ENCODE data around the gene PSMD8. TPM values are rescaled to one million over a fixed set of nuclear protein-coding genes. Genes with fewer than 3 reads are reported as not detected.

Gene PSMD8
- total RNA-seq, 1 experiment from 2014 or later: 195 TPM

GRCh38 chr19:38383743-38384142, 9.4 kb downstream of the PSMD8 start:
- peaks cover 3 to 20% of the 10 kb centered on the region in 2 experiments for H3K4me1 ChIP-seq (ENCODE audit: control insufficient read depth in 1 of 2, insufficient read depth in 2 of 2, low read length in 2 of 2)
- no peaks in the 10 kb centered on the region for H3K9me2 ChIP-seq (ENCODE audit: insufficient read depth)
- H3K9me3 ChIP-seq (ENCODE audit: control insufficient read depth in 1 of 2, insufficient read depth in 1 of 2, low read depth in 1 of 2, low read length in 2 of 2): no peaks in the 10 kb centered on the region
- H4K20me1 ChIP-seq (ENCODE audit: insufficient read depth): no peaks in the 10 kb centered on the region
- no peak overlapping the region for H3K9ac ChIP-seq (ENCODE audit: low read length)
- no peak for TF ChIP-seq RAD21 (IDR thresholded peaks at IDR 0.05; ENCODE audit: low read depth)
- TF ChIP-seq ATF3 (IDR thresholded peaks at IDR 0.05): no peak
- TF ChIP-seq MAX (IDR thresholded peaks at IDR 0.05): no peak
- TF ChIP-seq EZH2 (IDR thresholded peaks at IDR 0.05): no peak
- no peak for TF ChIP-seq ZFX (IDR thresholded peaks at IDR 0.05)
- TF ChIP-seq SRF (IDR thresholded peaks at IDR 0.05; ENCODE audit: low read depth): no peak
- no peak for TF ChIP-seq POLR2AphosphoS5 (IDR thresholded peaks at IDR 0.05; ENCODE audit: low read depth, low read length)
- no peak for TF ChIP-seq ELF1 (IDR thresholded peaks at IDR 0.05; ENCODE audit: borderline replicate concordance, low read depth)
- no peak for TF ChIP-seq YY1 (IDR thresholded peaks at IDR 0.05; ENCODE audit: extremely low read depth, insufficient replicate concordance, low read depth, low read length)
- no peak for TF ChIP-seq SIN3A (IDR thresholded peaks at IDR 0.05; ENCODE audit: low read depth)
- TF ChIP-seq CTCF (IDR thresholded peaks at IDR 0.05 in 2 of 3, conservative IDR thresholded peaks at IDR 0.05 in 1 of 3; ENCODE audit: borderline replicate concordance in 1 of 3, insufficient read depth in 1 of 3, low read depth in 2 of 3, low read length in 2 of 3): no peak
- no peak for TF ChIP-seq ZBTB33 (IDR thresholded peaks at IDR 0.05; ENCODE audit: extremely low read depth, insufficient replicate concordance, low read length)
- ChIA-PET POLR2A (interaction anchor here (1.5 kb wide), 1 partner anchor 9 kb away, joined by 4 read pairs; the partner anchor contains the start of gene PSMD8), RAD21 (ENCODE audit: low non-redundant PET in 1 of 2, low total read pairs in 2 of 2, uncharacterized antibody in 2 of 2, unreplicated experiment in 2 of 2) (interaction anchor here in 1 of 2 experiments (0.6 kb wide), 1 partner anchor 939 kb away, joined by 4 read pairs; no protein-coding TSS in a partner anchor), CTCF (interaction anchor here (1.0 to 1.5 kb wide), 2 partner anchors 19 to 140 kb away, joined by 3 to 6 read pairs; partner anchors contain the start of gene FAM98C)
- no peak overlapping the region for H2AFZ ChIP-seq (ENCODE audit: low read depth, low read length, poor library complexity, severe bottlenecking)
- H3K36me3 ChIP-seq (ENCODE audit: control insufficient read depth in 1 of 2, insufficient read depth in 2 of 2, low read length in 2 of 2): peaks cover 37 to 40% of the 10 kb centered on the region in 2 experiments; a peak in 3 of 4 replicates
- intact Hi-C loops (cut with micrococcal nuclease): no loop called here
- H3K4me3 ChIP-seq (replicated peaks in 1 of 2; ENCODE audit: low read depth in 1 of 2, low read length in 2 of 2): no peak overlapping the region
- no TSS peak for BruUV-seq (replicated peaks)
- no peak for DNase-seq (ENCODE audit: low read depth, low spot score)
- H3K79me2 ChIP-seq (ENCODE audit: insufficient read depth, low read length): peaks cover 22% of the 10 kb centered on the region; the same call in 1 of the 2 replicates
- H3K4me2 ChIP-seq (ENCODE audit: low read length): no peak overlapping the region
- H3K27me3 ChIP-seq (ENCODE audit: insufficient read depth, low read length): no peaks in the 10 kb centered on the region
- no peak overlapping the region for H3K27ac ChIP-seq (ENCODE audit: low read depth, low read length)
- no peak for ATAC-seq
